ENCODE measurements around the gene CLCF1.
A peak's percentile ranks its signal among the peaks of the same experiment; 100 is the strongest.

Gene CLCF1

GRCh38 chr11:67393990-67394389 lies 20.6 kb upstream of the CLCF1 start:
- Histone ChIP-seq H3K27me3 (ENCODE audit: control insufficient read depth, low read length) (no peaks in the 10 kb centered on the region), H3K4me1 (ENCODE audit: control insufficient read depth, low read length) (peaks cover 47% of the 10 kb centered on the region), H3K4me2 (ENCODE audit: low read length) (no peak overlapping the region; the same call in 1 of the 2 replicates), H3K4me3 (ENCODE audit: low read length) (no peak overlapping the region), H3K79me2 (ENCODE audit: control insufficient read depth, low read length) (peaks cover 72% of the 10 kb centered on the region), H3K36me3 (ENCODE audit: control insufficient read depth, low read length) (peaks cover 62% of the 10 kb centered on the region), H4K20me1 (ENCODE audit: control insufficient read depth, insufficient read depth, low read depth, low read length) (no peaks in the 10 kb centered on the region; the same call in 1 of the 2 replicates), H3K9me2 (replicated peaks; ENCODE audit: control insufficient read depth, low read length) (no peaks in the 10 kb centered on the region), H3K9me3 (ENCODE audit: control insufficient read depth, insufficient read depth, low read length) (no peaks in the 10 kb centered on the region), H3K27ac (ENCODE audit: low read depth, low read length) (no peak overlapping the region), H3F3A (ENCODE audit: control insufficient read depth, insufficient read depth) (peaks cover 8% of the 10 kb centered on the region; the same call in 1 of the 2 replicates)
- TF ChIP-seq CTCF (IDR thresholded peaks at IDR 0.05; ENCODE audit: low read depth, low read length, poor library complexity, severe bottlenecking) = no peak
- no peak for TF ChIP-seq EZH2phosphoT487 (IDR thresholded peaks at IDR 0.05; ENCODE audit: borderline replicate concordance, low read length)

- H3K27ac ChIP-seq (ENCODE audit: low read depth, low read length) = no peak overlapping the region
- peak overlapping the region; percentile 31; the same call in 1 of the 2 replicates for H3K4me2 ChIP-seq (ENCODE audit: low read length)
- no peak overlapping the region for H3K4me3 ChIP-seq (ENCODE audit: low read length)
- peaks cover 47% of the 10 kb centered on the region for H3K4me1 ChIP-seq (ENCODE audit: control insufficient read depth, low read length)
- H4K20me1 ChIP-seq (ENCODE audit: control insufficient read depth, insufficient read depth, low read depth, low read length) = no peaks in the 10 kb centered on the region; the same call in 1 of the 2 replicates
- H3K9me3 ChIP-seq (ENCODE audit: control insufficient read depth, insufficient read depth, low read length) = no peaks in the 10 kb centered on the region
- H3K36me3 ChIP-seq (ENCODE audit: control insufficient read depth, low read length) = peaks cover 56% of the 10 kb centered on the region
- H3K79me2 ChIP-seq (ENCODE audit: control insufficient read depth, low read length) = peaks cover 66% of the 10 kb centered on the region
- TF ChIP-seq CTCF (IDR thresholded peaks at IDR 0.05; ENCODE audit: low read depth, low read length, poor library complexity, severe bottlenecking) (no peak), EZH2phosphoT487 (IDR thresholded peaks at IDR 0.05; ENCODE audit: borderline replicate concordance, low read length) (no peak)
- no peaks in the 10 kb centered on the region for H3K9me2 ChIP-seq (replicated peaks; ENCODE audit: control insufficient read depth, low read length)
- H3K27me3 ChIP-seq (ENCODE audit: control insufficient read depth, low read length) = no peaks in the 10 kb centered on the region
- peaks cover 8% of the 10 kb centered on the region; the same call in 1 of the 2 replicates for H3F3A ChIP-seq (ENCODE audit: control insufficient read depth, insufficient read depth)
These were observed 20.0 kb upstream of the CLCF1 start for GRCh38 chr11:67393437-67393836.

- peak overlapping the region; percentile 32 for H3K27ac ChIP-seq (ENCODE audit: low read depth, low read length)
- TF ChIP-seq CTCF (IDR thresholded peaks at IDR 0.05; ENCODE audit: low read depth, low read length, poor library complexity, severe bottlenecking) (no peak), EZH2phosphoT487 (IDR thresholded peaks at IDR 0.05; ENCODE audit: borderline replicate concordance, low read length) (no peak)
- H3K36me3 ChIP-seq (ENCODE audit: control insufficient read depth, low read length) = peaks cover 44% of the 10 kb centered on the region
- no peaks in the 10 kb centered on the region for H3K9me3 ChIP-seq (ENCODE audit: control insufficient read depth, insufficient read depth, low read length)
- H3K4me3 ChIP-seq (ENCODE audit: low read length) = peak overlapping the region; percentile 75
- no peaks in the 10 kb centered on the region for H3K27me3 ChIP-seq (ENCODE audit: control insufficient read depth, low read length)
- peaks cover 39% of the 10 kb centered on the region for H3K4me1 ChIP-seq (ENCODE audit: control insufficient read depth, low read length)
- no peaks in the 10 kb centered on the region for H3K9me2 ChIP-seq (replicated peaks; ENCODE audit: control insufficient read depth, low read length)
- H3F3A ChIP-seq (ENCODE audit: control insufficient read depth, insufficient read depth) = 0 out of 2 replicates have a peak, but pooled peaks cover 4% of the 10 kb centered on the region
- H4K20me1 ChIP-seq (ENCODE audit: control insufficient read depth, insufficient read depth, low read depth, low read length) = no peaks in the 10 kb centered on the region
- peak overlapping the region; percentile 90 for H3K4me2 ChIP-seq (ENCODE audit: low read length)
- H3K79me2 ChIP-seq (ENCODE audit: control insufficient read depth, low read length) = peaks cover 54% of the 10 kb centered on the region
These were observed 18.9 kb upstream of the CLCF1 start for GRCh38 chr11:67392183-67392715.
